H1 (cell line): ENCODE data around the gene MRPL52. TPM values are rescaled to one million over a fixed set of nuclear protein-coding genes. Genes with fewer than 3 reads are reported as not detected.

ENCODE experiments used
- CTCF ChIA-PET: fragments of 300-600 bp; sonication (Branson Sonifier 250); formaldehyde crosslinking; loops from one replicate; lab custom pipeline; 2021; ENCODE audit not compliant: partially characterized antibody; lab: Charles Lee
- POLR2A ChIA-PET: fragments of 300-600 bp; sonication (Branson Sonifier 250); formaldehyde crosslinking; loops from one replicate; lab custom pipeline; 2021; ENCODE audit warnings: inconsistent platforms; ENCODE audit not compliant: partially characterized antibody; lab: Charles Lee
- DNase-seq, 2 experiments: peaks; one replicate each; pipeline versions ENCODE4 v3.0.0 to v3.0.0-alpha.2; 2010 to 2022; ENCODE audit warnings: low spot score in 2 of 2, low read depth in 1 of 2, mixed read lengths in 1 of 2
- FAIRE-seq: peaks from 2 replicates; lab custom pipeline; 2011; peaks lifted over from hg19 to GRCh38; lab: Jason Lieb, UNC
- H2AFZ ChIP-seq: 2 replicates; pipeline ENCODE4 v1.8.1; 2012; ENCODE audit warnings: low read length, inconsistent platforms
- H2AK5ac ChIP-seq: 2 replicates; pipeline ENCODE4 v1.6.1; 2013; ENCODE audit warnings: low read depth, low read length
- H2BK120ac ChIP-seq: replicated peaks from 2 replicates; pipeline ENCODE3; 2013; ENCODE audit warnings: low read depth, low read length, inconsistent platforms
- H2BK12ac ChIP-seq: 2 replicates; pipeline ENCODE4 v1.6.1; 2013; ENCODE audit warnings: low read depth, low read length
- H2BK15ac ChIP-seq: 2 replicates; pipeline ENCODE4 v1.6.1; 2013; ENCODE audit warnings: low read length
- H2BK20ac ChIP-seq: 2 replicates; pipeline ENCODE4 v1.6.1; 2013; ENCODE audit warnings: low read length
- H2BK5ac ChIP-seq: 2 replicates; pipeline ENCODE4 v1.6.1; 2013; ENCODE audit warnings: low read depth, low read length
- H3K14ac ChIP-seq: 2 replicates; pipeline ENCODE4 v1.6.1; 2013; ENCODE audit warnings: inconsistent platforms; ENCODE audit not compliant: insufficient read length
- H3K18ac ChIP-seq: 2 replicates; pipeline ENCODE4 v1.6.1; 2013; ENCODE audit warnings: low read length; ENCODE audit errors: extremely low read depth
- H3K23ac ChIP-seq: 2 replicates; pipeline ENCODE4 v1.6.1; 2013; ENCODE audit warnings: inconsistent platforms; ENCODE audit not compliant: insufficient read length
- H3K23me2 ChIP-seq: 2 replicates; pipeline ENCODE4 v1.6.1; 2013; ENCODE audit warnings: low read depth, low read length
- H3K27ac ChIP-seq: 2 replicates; pipeline ENCODE4 v1.6.1; 2011; ENCODE audit warnings: low read depth, low read length, inconsistent platforms
- H3K27me3 ChIP-seq, 4 experiments: replicated peaks in 1 of 4; 1 replicate in 1 of 4; 2 replicates in 3 of 4; pipeline versions ENCODE4 v1.6.1 to v1.8.1; 2011 to 2013; ENCODE audit warnings: low read length in 3 of 4, mild to moderate bottlenecking in 3 of 4, inconsistent platforms in 2 of 4, mixed read lengths in 2 of 4, moderate library complexity in 1 of 4; ENCODE audit not compliant: control insufficient read depth in 3 of 4, insufficient read depth in 3 of 4; ENCODE audit errors: extremely low read depth in 1 of 4
- H3K36me3 ChIP-seq, 4 experiments: 2 replicates each; pipeline versions ENCODE4 v1.6.1 to v1.8.1; 2011 to 2013; ENCODE audit warnings: mild to moderate bottlenecking in 4 of 4, low read length in 3 of 4, moderate library complexity in 2 of 4, control low read depth in 1 of 4, inconsistent platforms in 1 of 4; ENCODE audit not compliant: insufficient read depth in 4 of 4, control insufficient read depth in 2 of 4
- H3K4ac ChIP-seq: replicated peaks from 2 replicates; pipeline ENCODE3; 2013; ENCODE audit warnings: low read length, low read depth, mixed read lengths, inconsistent platforms; ENCODE audit not compliant: insufficient read length
- H3K4me1 ChIP-seq, 4 experiments: replicated peaks in 1 of 4; 1 replicate in 1 of 4; 2 replicates in 3 of 4; pipeline versions ENCODE4 v1.6.1 to v1.8.1; 2011 to 2013; ENCODE audit warnings: low read length in 3 of 4, inconsistent platforms in 2 of 4, mixed read lengths in 1 of 4; ENCODE audit not compliant: insufficient read depth in 4 of 4, control insufficient read depth in 3 of 4
- H3K4me2 ChIP-seq, 2 experiments: 2 replicates each; pipeline versions ENCODE4 v1.6.1 to v1.8.1; 2011 to 2013; ENCODE audit warnings: low read depth in 2 of 2, low read length in 2 of 2, control low read depth in 1 of 2, inconsistent platforms in 1 of 2, mild to moderate bottlenecking in 1 of 2; ENCODE audit not compliant: insufficient read depth in 1 of 2
- H3K4me3 ChIP-seq, 4 experiments: fragments of 200-600, 300-600 bp in 1 of 4; sonication (generic), shearing (Covaris generic), sonication (Bioruptor Twin) in 1 of 4; 2 replicates each; pipeline versions ENCODE4 v1.5.1 to v1.8.1; 2011 to 2016; ENCODE audit warnings: low read length in 4 of 4, low read depth in 3 of 4, control low read depth in 2 of 4, inconsistent platforms in 2 of 4, mild to moderate bottlenecking in 2 of 4, mixed read lengths in 1 of 4, moderate library complexity in 1 of 4; ENCODE audit not compliant: insufficient read depth in 2 of 4; ENCODE audit errors: extremely low read depth in 1 of 4
- H3K56ac ChIP-seq: replicated peaks from 2 replicates; pipeline ENCODE3; 2013; ENCODE audit warnings: low read depth, mild to moderate bottlenecking, mixed read lengths, low read length, inconsistent platforms; ENCODE audit not compliant: insufficient read length
- H3K79me1 ChIP-seq: 2 replicates; pipeline ENCODE4 v1.6.1; 2013; ENCODE audit warnings: low read depth, low read length, control low read depth
- H3K79me2 ChIP-seq, 2 experiments: 2 replicates each; pipeline versions ENCODE4 v1.6.1 to v1.8.1; 2012 to 2013; ENCODE audit warnings: low read length in 2 of 2, mild to moderate bottlenecking in 2 of 2, inconsistent platforms in 1 of 2; ENCODE audit not compliant: insufficient read depth in 2 of 2, control insufficient read depth in 1 of 2
- H3K9ac ChIP-seq, 4 experiments: replicated peaks in 1 of 4; 1 replicate in 1 of 4; 2 replicates in 3 of 4; pipeline versions ENCODE4 v1.6.1 to v1.8.1; 2011 to 2013; ENCODE audit warnings: low read depth in 3 of 4, low read length in 3 of 4, control low read depth in 2 of 4, mild to moderate bottlenecking in 2 of 4, moderate library complexity in 2 of 4, inconsistent platforms in 1 of 4; ENCODE audit errors: extremely low read depth in 1 of 4
- H3K9me3 ChIP-seq, 2 experiments: 2 replicates each; pipeline versions ENCODE4 v1.6.1 to v1.8.1; 2012 to 2013; ENCODE audit warnings: mild to moderate bottlenecking in 2 of 2, moderate library complexity in 2 of 2, control low read depth in 1 of 2, inconsistent platforms in 1 of 2, low read depth in 1 of 2, low read length in 1 of 2, mixed read lengths in 1 of 2; ENCODE audit not compliant: insufficient read depth in 2 of 2
- H4K20me1 ChIP-seq, 2 experiments: replicated peaks in 1 of 2; 2 replicates each; pipeline versions ENCODE3 to v1.8.1; 2011 to 2013; ENCODE audit warnings: inconsistent platforms in 2 of 2, low read length in 2 of 2, mild to moderate bottlenecking in 1 of 2; ENCODE audit not compliant: insufficient read depth in 2 of 2, control insufficient read depth in 1 of 2
- H4K5ac ChIP-seq: 2 replicates; pipeline ENCODE4 v1.6.1; 2013; ENCODE audit warnings: low read length, low read depth, mixed read lengths, inconsistent platforms; ENCODE audit not compliant: insufficient read length
- H4K8ac ChIP-seq: 2 replicates; pipeline ENCODE4 v1.8.0; 2013; ENCODE audit warnings: mild to moderate bottlenecking, moderate library complexity, low read length, inconsistent platforms; ENCODE audit not compliant: insufficient read depth; ENCODE audit errors: extremely low read depth
- H4K91ac ChIP-seq: replicated peaks from 2 replicates; pipeline ENCODE3; 2013; ENCODE audit warnings: low read length, mixed read lengths, inconsistent platforms; ENCODE audit not compliant: insufficient read length
- EZH2 ChIP-seq: fragments of 200-600 bp; sonication (generic); IDR thresholded peaks from 2 replicates; pipeline ENCODE4 v1.7.1; 2012; ENCODE audit warnings: low read depth, mild to moderate bottlenecking, moderate library complexity, low read length, inconsistent platforms; ENCODE audit not compliant: severe bottlenecking
- HDAC2 ChIP-seq, 2 experiments: fragments of 300-600 bp in 1 of 2; sonication (generic) in 1 of 2; IDR thresholded peaks; 2 replicates each; pipeline ENCODE4 v1.6.1; 2011 to 2012; ENCODE audit warnings: low read depth in 2 of 2, low read length in 2 of 2, mild to moderate bottlenecking in 2 of 2, moderate library complexity in 2 of 2, borderline replicate concordance in 1 of 2, inconsistent platforms in 1 of 2
- KDM1A ChIP-seq: fragments of 200-600, 300-600 bp; sonication (generic); IDR thresholded peaks from 2 replicates; pipeline ENCODE4 v1.7.1; 2016; ENCODE audit warnings: mild to moderate bottlenecking, low read length, borderline replicate concordance
- KDM4A ChIP-seq: IDR thresholded peaks from one replicate; pipeline ENCODE4 v1.7.1; 2012; ENCODE audit warnings: low read depth, mild to moderate bottlenecking, moderate library complexity, low read length, inconsistent platforms; ENCODE audit not compliant: severe bottlenecking
- KDM5A ChIP-seq: fragments of 200-600 bp; IDR thresholded peaks from 2 replicates; pipeline ENCODE4 v1.7.1; 2012; ENCODE audit warnings: mild to moderate bottlenecking, low read length, inconsistent platforms, mixed read lengths
- WGBS, 2 experiments: shearing (Covaris generic) in 1 of 2; methylation state at CpG; one replicate each; pipeline versions ENCODE4 v1.1.6 to v1.1.7; 2013 to 2015; ENCODE audit warnings: low lambda C conversion rate in 2 of 2, mixed read lengths in 2 of 2, inconsistent platforms in 1 of 2, low coverage in 1 of 2, missing lambda C conversion rate in 1 of 2; ENCODE audit not compliant: insufficient replicate concordance in 2 of 2, insufficient coverage in 1 of 2, insufficient read length in 1 of 2; ENCODE audit errors: extremely low coverage in 1 of 2, missing lambda C conversion rate in 1 of 2; 5-methylcytosine and 5-hydroxymethylcytosine counted together
- polyA plus RNA-seq, 7 experiments: library from polyadenylated mRNA; depleted of rRNA in 3 of 7; stranded (reverse) in 5 of 7; unstranded in 2 of 7; fragments of >200 nt in 5 of 7; fragments of 200-250 nt in 2 of 7; gene quantifications; 1 replicate in 5 of 7; 2 replicates in 1 of 7; 4 replicates in 1 of 7; pipeline versions ENCODE4 v1.2.1 to v1.2.3, GENCODE V29; 2011 to 2013; ENCODE audit warnings: missing spikeins in 2 of 7, mixed read lengths in 2 of 7
- total RNA-seq: library from RNA; stranded (reverse); fragmentation: NEBNext Ultra II Directional; extraction: Animal tissue kit (Norgen Biotek cat#: 25700); gene quantifications from 2 replicates; pipeline ENCODE4 v1.2.1, GENCODE V29; 2021

MRPL52 gene
- total and polyA plus RNA-seq, 2 of the 8 experiments (the other 6 are each of a cell fraction or from before 2014, with no cell fraction given), result 70.5 to 176 TPM

GRCh38 chr14:22884076-22884737, 54.5 kb downstream of the MRPL52 start:
- H3K9me3 ChIP-seq, result no peaks in the 10 kb centered on the region
- H2BK5ac ChIP-seq, result 0 out of 2 replicates have a peak overlapping the region, but pooled peaks have one; percentile 66
- H3K79me2 ChIP-seq, result no peaks in the 10 kb centered on the region
- H4K5ac ChIP-seq, result no peak overlapping the region
- CTCF ChIA-PET, result interaction anchor here (0.8 to 56.0 kb wide), 10 partner anchors 9 to 417 kb away, joined by 3 to 1562 read pairs (median 10); partner anchors contain the start of genes LRP10, MMP14, MRPL52 and SLC7A7
- H4K91ac ChIP-seq, result no peak overlapping the region
- peaks cover 7 to 21% (median 12%) of the 10 kb centered on the region in 4 experiments for H3K4me1 ChIP-seq
- DNase-seq (no peak), FAIRE-seq (no peak)
- peaks cover 0 to 17% (median 11%) of the 10 kb centered on the region in 4 experiments; a peak in 6 of 7 replicates for H3K27me3 ChIP-seq
- 0 out of 7 replicates have a peak overlapping the region, but pooled peaks of 1 of the 4 experiments have one; percentile 28 for H3K9ac ChIP-seq
- H3K4me3 ChIP-seq, result 0 out of 8 replicates have a peak overlapping the region, but pooled peaks of 1 of the 4 experiments have one; percentile 55
- 86% methylated on average over 7 of the region's 7 CpGs; no CpG with 5 or more reads in 1 of the 2 experiments for WGBS, 2 experiments
- no peaks in the 10 kb centered on the region for H4K20me1 ChIP-seq
- H3K4ac ChIP-seq, result no peak overlapping the region
- H3K27ac ChIP-seq, result no peak overlapping the region
- POLR2A ChIA-PET, result interaction anchor here (1.2 to 7.2 kb wide), 8 partner anchors 10 to 71 kb away, joined by 3 to 54 read pairs (median 19); partner anchors contain the start of genes LRP10, PRMT5 and RBM23
- H4K8ac ChIP-seq, result no peak overlapping the region; the same call in 1 of the 2 replicates
- H2BK20ac ChIP-seq, result no peak overlapping the region
- peak overlapping the region; percentile 75; a peak in 3 of 4 replicates for H3K4me2 ChIP-seq
- H2AK5ac ChIP-seq, result peak overlapping the region; percentile 59; the same call in 1 of the 2 replicates
- no peak overlapping the region for H3K23ac ChIP-seq
- peaks cover 3% of the 10 kb centered on the region; the same call in 1 of the 2 replicates for H3K79me1 ChIP-seq
- no peak overlapping the region for H2AFZ ChIP-seq
- peaks cover 14% of the 10 kb centered on the region for H3K23me2 ChIP-seq
- H3K56ac ChIP-seq, result no peak overlapping the region
- peak overlapping the region; percentile 72; the same call in 1 of the 2 replicates for H2BK15ac ChIP-seq
- no peak overlapping the region for H2BK120ac ChIP-seq
- peak overlapping the region; percentile 99 for H2BK12ac ChIP-seq
- H3K18ac ChIP-seq, result no peak overlapping the region
- no peak overlapping the region for H3K14ac ChIP-seq
- H3K36me3 ChIP-seq, result no peaks in the 10 kb centered on the region
- TF ChIP-seq KDM5A, result no peak
- no peak for TF ChIP-seq HDAC2 (IDR thresholded peaks at IDR 0.05; ENCODE audit: borderline replicate concordance in 1 of 2, low read depth in 2 of 2, low read length in 2 of 2)
- TF ChIP-seq EZH2, result no peak
- no peak for TF ChIP-seq KDM4A
- TF ChIP-seq KDM1A, result no peak
